GM23248 (cell line): ENCODE measurements around the gene LAMA2. TPM values are rescaled to one million over a fixed set of nuclear protein-coding genes. Genes with fewer than 3 reads are reported as not detected.

Source experiments
- DNase-seq: peaks from one replicate; pipeline ENCODE4 v3.0.0-alpha.2; 2015
- H2AFZ ChIP-seq: fragments of 200-600 bp; sonication (generic); 2 replicates; pipeline ENCODE4 v1.6.1; 2016; ENCODE audit warnings: antibody characterized with exemption
- H3F3A ChIP-seq: fragments of 200-600 bp; sonication (generic); 2 replicates; pipeline ENCODE4 v1.6.1; 2016; ENCODE audit warnings: mild to moderate bottlenecking, antibody characterized with exemption, mixed run types; ENCODE audit not compliant: insufficient read depth
- H3K27ac ChIP-seq: fragments of 200-600 bp; sonication (generic); 2 replicates; pipeline ENCODE4 v1.5.1; 2016; ENCODE audit warnings: mild to moderate bottlenecking
- H3K27me3 ChIP-seq: fragments of 200-600 bp; sonication (generic); replicated peaks from 2 replicates; pipeline ENCODE4 v1.6.1; 2016; ENCODE audit warnings: mild to moderate bottlenecking; ENCODE audit not compliant: insufficient read depth
- H3K36me3 ChIP-seq: fragments of 200-600 bp; sonication (generic); 2 replicates; pipeline ENCODE4 v1.6.1; 2016; ENCODE audit warnings: low read depth, mild to moderate bottlenecking
- H3K4me1 ChIP-seq: fragments of 200-600 bp; sonication (generic); 2 replicates; pipeline ENCODE4 v1.6.1; 2016; ENCODE audit warnings: mild to moderate bottlenecking; ENCODE audit not compliant: insufficient read depth
- H3K4me2 ChIP-seq: fragments of 200-600 bp; sonication (generic); one replicate; pipeline ENCODE4 v1.6.1; 2016; ENCODE audit warnings: mild to moderate bottlenecking; ENCODE audit not compliant: unreplicated experiment
- H3K4me3 ChIP-seq: fragments of 200-600 bp; sonication (generic); 2 replicates; pipeline ENCODE4 v1.5.1; 2016; ENCODE audit warnings: mild to moderate bottlenecking
- H3K79me2 ChIP-seq: fragments of 200-600 bp; sonication (generic); 2 replicates; pipeline ENCODE4 v1.6.1; 2016; ENCODE audit warnings: mild to moderate bottlenecking; ENCODE audit not compliant: insufficient read depth
- H3K9ac ChIP-seq: fragments of 200-600 bp; sonication (generic); 2 replicates; pipeline ENCODE4 v1.6.1; 2016; ENCODE audit warnings: mild to moderate bottlenecking
- H3K9me2 ChIP-seq: fragments of 200-600 bp; sonication (generic); 2 replicates; pipeline ENCODE4 v1.6.1; 2016; ENCODE audit warnings: mixed run types, mild to moderate bottlenecking, moderate library complexity; ENCODE audit not compliant: insufficient read depth
- H3K9me3 ChIP-seq: fragments of 200-600 bp; sonication (generic); one replicate; pipeline ENCODE4 v1.6.1; 2017; ENCODE audit warnings: low read depth
- H4K20me1 ChIP-seq: fragments of 200-600 bp; sonication (generic); 2 replicates; pipeline ENCODE4 v1.6.0; 2016; ENCODE audit not compliant: insufficient read depth
- EZH2 ChIP-seq: fragments of 200-600 bp; sonication (generic); IDR thresholded peaks from 2 replicates; pipeline ENCODE4 v1.6.1; 2018; ENCODE audit warnings: antibody characterized with exemption, mild to moderate bottlenecking; ENCODE audit not compliant: insufficient read depth, poor library complexity, severe bottlenecking
- EZH2phosphoT487 ChIP-seq: fragments of 200-600 bp; sonication (generic); IDR thresholded peaks from 2 replicates; pipeline ENCODE4 v1.6.1; 2018; ENCODE audit warnings: antibody characterized with exemption, moderate library complexity, mild to moderate bottlenecking, low read depth; ENCODE audit not compliant: insufficient read depth
- WGBS, 2 experiments: methylation state at CpG; one replicate each; pipeline ENCODE4 v1.1.6; 2015 to 2017; ENCODE audit warnings: low lambda C conversion rate in 2 of 2, low coverage in 1 of 2; ENCODE audit errors: missing lambda C conversion rate in 2 of 2; 5-methylcytosine and 5-hydroxymethylcytosine counted together
- in situ Hi-C: fragments of 300-500 bp; cut with MboI; formaldehyde crosslinking; loops from 2 replicates; pipeline ENCODE4 v1.15.0; 2020
- polyA plus RNA-seq: library from polyadenylated mRNA; unstranded; fragments of >200 nt; fragmentation: Nextera tagmentation; extraction: Ambion mirVana; gene quantifications from 2 replicates; pipeline ENCODE4 v1.2.1, GENCODE V29; 2016
- total RNA-seq: library from RNA; depleted of rRNA; stranded (reverse); fragments of >200 nt; shearing (Covaris generic); gene quantifications from 2 replicates; pipeline ENCODE4 v1.2.3, GENCODE V29; 2014

Gene LAMA2
- total and polyA plus RNA-seq, 2 experiments from 2014 or later: 8.3 to 31.1 TPM

GRCh38 chr6:129475477-129476247 is 592.7 kb downstream of the LAMA2 start:
- H3K79me2 ChIP-seq: no peaks in the 10 kb centered on the region
- H3K4me1 ChIP-seq: no peaks in the 10 kb centered on the region
- H3K9me2 ChIP-seq: no peaks in the 10 kb centered on the region
- in situ Hi-C loops: no loop called here
- H2AFZ ChIP-seq: no peak overlapping the region
- H4K20me1 ChIP-seq: no peaks in the 10 kb centered on the region
- WGBS, 2 experiments: 79 to 85% methylated on average over 7 of the region's 7 CpGs
- no peak overlapping the region for H3K9ac ChIP-seq
- no peak for DNase-seq
- no peaks in the 10 kb centered on the region for H3K27me3 ChIP-seq
- no peak overlapping the region for H3K27ac ChIP-seq
- no peaks in the 10 kb centered on the region for H3K9me3 ChIP-seq
- no peaks in the 10 kb centered on the region for H3K36me3 ChIP-seq
- TF ChIP-seq EZH2phosphoT487 (no peak), EZH2 (no peak)
- H3K4me2 ChIP-seq: no peak overlapping the region
- no peak overlapping the region for H3K4me3 ChIP-seq
- no peaks in the 10 kb centered on the region for H3F3A ChIP-seq

GRCh38 chr6:129476248-129476564 is 593.3 kb downstream of the LAMA2 start:
- in situ Hi-C loops: no loop called here
- Histone ChIP-seq H3K4me1 (no peaks in the 10 kb centered on the region), H3K9ac (no peak overlapping the region), H3K4me3 (no peak overlapping the region), H3K79me2 (no peaks in the 10 kb centered on the region), H3K36me3 (no peaks in the 10 kb centered on the region), H3K9me2 (no peaks in the 10 kb centered on the region), H3K9me3 (no peaks in the 10 kb centered on the region), H2AFZ (no peak overlapping the region), H3K4me2 (no peak overlapping the region), H4K20me1 (no peaks in the 10 kb centered on the region), H3K27ac (no peak overlapping the region), H3K27me3 (no peaks in the 10 kb centered on the region), H3F3A (no peaks in the 10 kb centered on the region)
- DNase-seq: no peak
- WGBS, 2 experiments: 74 to 76% methylated on average over 4 of the region's 4 CpGs
- TF ChIP-seq EZH2 (no peak), EZH2phosphoT487 (no peak)

GRCh38 chr6:129476810-129477209 is 593.9 kb downstream of the LAMA2 start:
- Histone ChIP-seq H3K27me3 (no peaks in the 10 kb centered on the region), H3K4me3 (no peak overlapping the region), H3K27ac (no peak overlapping the region), H3K79me2 (no peaks in the 10 kb centered on the region), H2AFZ (no peak overlapping the region), H3K9me2 (no peaks in the 10 kb centered on the region), H4K20me1 (no peaks in the 10 kb centered on the region), H3K36me3 (no peaks in the 10 kb centered on the region), H3F3A (no peaks in the 10 kb centered on the region), H3K9ac (no peak overlapping the region), H3K9me3 (no peaks in the 10 kb centered on the region), H3K4me1 (no peaks in the 10 kb centered on the region), H3K4me2 (no peak overlapping the region)
- no peak for DNase-seq
- WGBS, 2 experiments: 73 to 78% methylated on average over 4 of the region's 4 CpGs
- in situ Hi-C loops: no loop called here
- TF ChIP-seq EZH2phosphoT487: no peak
- no peak for TF ChIP-seq EZH2

- H3K27ac ChIP-seq: no peak overlapping the region
- H3K9ac ChIP-seq: no peak overlapping the region
- no peaks in the 10 kb centered on the region for H3K79me2 ChIP-seq
- H2AFZ ChIP-seq: no peak overlapping the region
- H3K4me1 ChIP-seq: no peaks in the 10 kb centered on the region
- H3K9me2 ChIP-seq: no peaks in the 10 kb centered on the region
- 96 to 97% methylated on average over 4 of the region's 4 CpGs for WGBS, 2 experiments
- H3K4me2 ChIP-seq: no peak overlapping the region
- no peaks in the 10 kb centered on the region for H4K20me1 ChIP-seq
- H3K4me3 ChIP-seq: no peak overlapping the region
- no peaks in the 10 kb centered on the region for H3K27me3 ChIP-seq
- H3K36me3 ChIP-seq: no peaks in the 10 kb centered on the region
- TF ChIP-seq EZH2: no peak
- TF ChIP-seq EZH2phosphoT487: no peak
- in situ Hi-C loops: no loop called here
- no peaks in the 10 kb centered on the region for H3F3A ChIP-seq
- DNase-seq: no peak
- H3K9me3 ChIP-seq: no peaks in the 10 kb centered on the region
Measured at GRCh38 chr6:129478379-129478778, 595.4 kb downstream of the LAMA2 start.

- Histone ChIP-seq H3K4me2 (no peak overlapping the region), H3K4me3 (no peak overlapping the region), H3K79me2 (no peaks in the 10 kb centered on the region), H3K27me3 (no peaks in the 10 kb centered on the region), H3K9me2 (no peaks in the 10 kb centered on the region), H4K20me1 (no peaks in the 10 kb centered on the region), H3K36me3 (no peaks in the 10 kb centered on the region), H3K9me3 (no peaks in the 10 kb centered on the region), H3K27ac (no peak overlapping the region), H3F3A (no peaks in the 10 kb centered on the region), H3K4me1 (no peaks in the 10 kb centered on the region), H3K9ac (no peak overlapping the region), H2AFZ (no peak overlapping the region)
- peak; percentile 41 for DNase-seq
- 97 to 100% methylated on average over 4 of the region's 4 CpGs for WGBS, 2 experiments
- TF ChIP-seq EZH2: no peak
- no peak for TF ChIP-seq EZH2phosphoT487
- in situ Hi-C loops: no loop called here
Measured at GRCh38 chr6:129481706-129482105, 598.8 kb downstream of the LAMA2 start.
